MM.1S (cell line): ENCODE measurements around the gene ELN.

Experiments used
- EZH2 ChIP-seq: fragments of 300-600 bp; sonication (generic); optimal IDR thresholded peaks from 2 replicates; pipeline ENCODE3; 2017; ENCODE audit warnings: low read depth, mild to moderate bottlenecking, antibody characterized with exemption, low read length, mixed read lengths
- EZH2phosphoT487 ChIP-seq: fragments of 300-600 bp; sonication (generic); IDR thresholded peaks from 2 replicates; pipeline ENCODE4 v1.6.1; 2018; ENCODE audit warnings: antibody characterized with exemption, low read length
- TF ChIP-seq, protein P1 (sequence below): fragments of 300-600 bp; sonication (generic); IDR thresholded peaks from 2 replicates; pipeline ENCODE4 v1.5.1; 2016; ENCODE audit warnings: antibody characterized with exemption, low read length, mixed read lengths

- TF ChIP-seq, protein P1, sequence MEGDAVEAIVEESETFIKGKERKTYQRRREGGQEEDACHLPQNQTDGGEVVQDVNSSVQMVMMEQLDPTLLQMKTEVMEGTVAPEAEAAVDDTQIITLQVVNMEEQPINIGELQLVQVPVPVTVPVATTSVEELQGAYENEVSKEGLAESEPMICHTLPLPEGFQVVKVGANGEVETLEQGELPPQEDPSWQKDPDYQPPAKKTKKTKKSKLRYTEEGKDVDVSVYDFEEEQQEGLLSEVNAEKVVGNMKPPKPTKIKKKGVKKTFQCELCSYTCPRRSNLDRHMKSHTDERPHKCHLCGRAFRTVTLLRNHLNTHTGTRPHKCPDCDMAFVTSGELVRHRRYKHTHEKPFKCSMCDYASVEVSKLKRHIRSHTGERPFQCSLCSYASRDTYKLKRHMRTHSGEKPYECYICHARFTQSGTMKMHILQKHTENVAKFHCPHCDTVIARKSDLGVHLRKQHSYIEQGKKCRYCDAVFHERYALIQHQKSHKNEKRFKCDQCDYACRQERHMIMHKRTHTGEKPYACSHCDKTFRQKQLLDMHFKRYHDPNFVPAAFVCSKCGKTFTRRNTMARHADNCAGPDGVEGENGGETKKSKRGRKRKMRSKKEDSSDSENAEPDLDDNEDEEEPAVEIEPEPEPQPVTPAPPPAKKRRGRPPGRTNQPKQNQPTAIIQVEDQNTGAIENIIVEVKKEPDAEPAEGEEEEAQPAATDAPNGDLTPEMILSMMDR: no peak
- TF ChIP-seq EZH2 (no peak), EZH2phosphoT487 (no peak)
These were observed 36.7 kb downstream of the ELN start for GRCh38 chr7:74064696-74065095.
